Liver (tissue), 9 donors: ENCODE results near the gene TRIP12. TPM values are rescaled to one million over a fixed set of nuclear protein-coding genes. Genes with fewer than 3 reads are reported as not detected.
"Not testable (repeated sequence)": the region's sequence is repeated elsewhere in the genome, so short reads cannot be mapped to it uniquely, and the experiment has no call there.

Experiments used
- DNase-seq: peaks from one replicate; pipeline ENCODE4 v3.0.0-alpha.2; 2017; ENCODE audit warnings: low spot score
- H3K27ac ChIP-seq, 2 donors: one replicate each; pipeline ENCODE4 v1.7.0; 2013; ENCODE audit warnings: inconsistent platforms in 2 of 2, low read length in 2 of 2, control low read depth in 1 of 2, low read depth in 1 of 2, mild to moderate bottlenecking in 1 of 2
- H3K27me3 ChIP-seq, 4 donors: one replicate each; pipeline versions ENCODE4 v1.6.1 to v1.7.0; 2013; ENCODE audit warnings: low read length in 3 of 4, inconsistent platforms in 1 of 4, mild to moderate bottlenecking in 1 of 4, moderate library complexity in 1 of 4; ENCODE audit not compliant: control insufficient read depth in 4 of 4, insufficient read depth in 4 of 4
- H3K36me3 ChIP-seq, 4 donors: one replicate each; pipeline versions ENCODE4 v1.6.1 to v1.7.0; 2013; ENCODE audit warnings: low read length in 3 of 4, mild to moderate bottlenecking in 3 of 4, low read depth in 1 of 4, moderate library complexity in 1 of 4; ENCODE audit not compliant: control insufficient read depth in 4 of 4, insufficient read depth in 3 of 4
- H3K4me1 ChIP-seq, 4 donors: one replicate each; pipeline versions ENCODE4 v1.6.1 to v1.7.0; 2013; ENCODE audit warnings: low read length in 3 of 4, mild to moderate bottlenecking in 3 of 4, moderate library complexity in 1 of 4; ENCODE audit not compliant: control insufficient read depth in 4 of 4, insufficient read depth in 4 of 4
- H3K4me3 ChIP-seq, 3 donors: one replicate each; pipeline versions ENCODE4 v1.6.1 to v1.7.0; 2013; ENCODE audit warnings: low read length in 3 of 3, control low read depth in 1 of 3, low read depth in 1 of 3, mild to moderate bottlenecking in 1 of 3
- H3K9ac ChIP-seq, 2 donors: one replicate each; pipeline ENCODE4 v1.7.0; 2013; ENCODE audit warnings: low read length in 2 of 2, mild to moderate bottlenecking in 2 of 2, moderate library complexity in 2 of 2, control low read depth in 1 of 2, low read depth in 1 of 2
- H3K9me3 ChIP-seq, 4 donors: one replicate each; pipeline versions ENCODE4 v1.6.1 to v1.7.0; 2013; ENCODE audit warnings: low read length in 3 of 4; ENCODE audit not compliant: control insufficient read depth in 4 of 4
- ATF3 ChIP-seq: IDR thresholded peaks from 2 replicates; pipeline ENCODE4 v1.6.1; 2016; ENCODE audit warnings: antibody characterized with exemption
- EGR1 ChIP-seq, 2 donors: IDR thresholded peaks; 2 replicates each; pipeline ENCODE4 v1.6.1; 2016 to 2018; ENCODE audit warnings: antibody characterized with exemption in 2 of 2, low read depth in 2 of 2
- FOXA1 ChIP-seq: IDR thresholded peaks from 2 replicates; pipeline ENCODE4 v1.6.1; 2016; ENCODE audit warnings: antibody characterized with exemption
- FOXA2 ChIP-seq: IDR thresholded peaks from 2 replicates; pipeline ENCODE4 v1.6.1; 2016; ENCODE audit warnings: antibody characterized with exemption
- GABPA ChIP-seq, 2 donors: IDR thresholded peaks in 1 of 2; conservative IDR thresholded peaks in 1 of 2; 2 replicates each; pipeline ENCODE4 v1.6.1; 2016; ENCODE audit warnings: antibody characterized with exemption in 2 of 2, mild to moderate bottlenecking in 1 of 2, moderate library complexity in 1 of 2
- HNF4A ChIP-seq, 2 donors: conservative IDR thresholded peaks; 2 replicates each; pipeline ENCODE4 v1.6.1; 2016; ENCODE audit warnings: antibody characterized with exemption in 2 of 2, mild to moderate bottlenecking in 2 of 2
- HNF4G ChIP-seq: IDR thresholded peaks from 2 replicates; pipeline ENCODE4 v1.6.1; 2016; ENCODE audit warnings: antibody characterized with exemption
- JUND ChIP-seq, 2 donors: IDR thresholded peaks; 2 replicates each; pipeline ENCODE4 v1.6.1; 2016; ENCODE audit warnings: antibody characterized with exemption in 2 of 2
- NR2F2 ChIP-seq: IDR thresholded peaks from 2 replicates; pipeline ENCODE4 v1.6.1; 2016; ENCODE audit warnings: antibody characterized with exemption
- RAD21 ChIP-seq, 2 donors: IDR thresholded peaks; 2 replicates each; pipeline ENCODE4 v1.6.1; 2016; ENCODE audit warnings: antibody characterized with exemption in 2 of 2, mild to moderate bottlenecking in 2 of 2
- RXRA ChIP-seq, 2 donors: IDR thresholded peaks; 2 replicates each; pipeline ENCODE4 v1.6.1; 2017 to 2018; ENCODE audit warnings: antibody characterized with exemption in 2 of 2, mild to moderate bottlenecking in 1 of 2
- SP1 ChIP-seq: IDR thresholded peaks from 2 replicates; pipeline ENCODE4 v1.6.1; 2018; ENCODE audit warnings: antibody characterized with exemption, mild to moderate bottlenecking
- TAF1 ChIP-seq: conservative IDR thresholded peaks from 2 replicates; pipeline ENCODE4 v1.6.1; 2016; ENCODE audit warnings: antibody characterized with exemption, mild to moderate bottlenecking
- YY1 ChIP-seq: IDR thresholded peaks from 2 replicates; pipeline ENCODE4 v1.6.1; 2016; ENCODE audit warnings: antibody characterized with exemption, mild to moderate bottlenecking
- ZBTB33 ChIP-seq: IDR thresholded peaks from 2 replicates; pipeline ENCODE4 v1.6.1; 2016; ENCODE audit warnings: antibody characterized with exemption
- WGBS: extraction: QIAGEN DNeasy Blood & Tissue Kit; methylation state at CpG from one replicate; pipeline ENCODE4 v1.1.7; 2013; 5-methylcytosine and 5-hydroxymethylcytosine counted together
- polyA plus RNA-seq, 2 donors: library from polyadenylated mRNA; stranded (reverse) in 1 of 2; unstranded in 1 of 2; fragments of 200-250 nt in 1 of 2; fragments of >200 nt in 1 of 2; fragmentation: Nextera tagmentation in 1 of 2; extraction: Ambion mirVana in 1 of 2; gene quantifications; one replicate each; pipeline versions ENCODE4 v1.2.1 to v1.2.3, GENCODE V29; 2013 to 2015
- total RNA-seq, 2 donors: library from RNA; depleted of rRNA; stranded (reverse); fragments of >200 nt; gene quantifications; one replicate each; pipeline ENCODE4 v1.2.3, GENCODE V29; 2014
- TF ChIP-seq, protein P1 (sequence below): IDR thresholded peaks from 2 replicates; pipeline ENCODE4 v1.6.1; 2016; ENCODE audit warnings: antibody characterized with exemption
- TF ChIP-seq, protein P2 (sequence below): fragments of 150-350 bp; IDR thresholded peaks from 2 replicates; pipeline ENCODE4 v1.5.1; 2017; ENCODE audit warnings: improper control_type of control experiment, low read depth, low read length; ENCODE audit not compliant: missing input control
- donor health status: healthy.
- donor health status: healthy.
- donor health status: healthy.
- donor health status: healthy.
- donor health status: healthy.

TRIP12 gene
- total and polyA plus RNA-seq, 4 donors = 13.9 to 128 (median 67.4) TPM

DNA sequence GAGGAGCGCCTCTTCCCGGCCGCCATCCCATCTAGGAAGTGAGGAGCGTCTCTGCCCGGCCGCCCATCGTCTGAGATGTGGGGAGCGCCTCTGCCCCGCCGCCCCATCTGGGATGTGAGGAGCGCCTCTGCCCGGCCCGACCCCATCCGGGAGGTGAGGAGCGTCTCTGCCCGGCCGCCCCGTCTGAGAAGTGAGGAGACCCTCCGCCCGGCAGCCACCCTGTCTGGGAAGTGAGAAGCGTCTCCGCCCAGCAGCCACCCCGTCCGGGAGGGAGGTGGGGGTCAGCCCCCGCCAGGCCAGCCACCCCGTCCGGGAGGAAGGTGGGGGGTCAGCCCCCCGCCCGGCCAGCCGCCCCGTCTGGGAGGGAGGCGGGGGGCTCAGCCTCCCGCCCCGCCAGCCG, 179.1 kb downstream of the TRIP12 start:
- H3K27me3 ChIP-seq, H3K4me3 ChIP-seq, H3K9ac ChIP-seq, H3K36me3 ChIP-seq, H3K4me1 ChIP-seq, H3K9me3 ChIP-seq, DNase-seq, H3K27ac ChIP-seq: not testable (repeated sequence)
- 97% methylated on average over 31 of the region's 35 CpGs for WGBS

- Histone ChIP-seq H3K27me3 (no peaks in the 10 kb centered on the region), H3K4me1 (no peaks in the 10 kb centered on the region), H3K36me3 (no peaks in the 10 kb centered on the region), H3K9me3 (no peaks in the 10 kb centered on the region), H3K4me3 (no peak overlapping the region), H3K27ac (no peak overlapping the region), H3K9ac (no peak overlapping the region)
- 89% methylated on average over 4 of the region's 4 CpGs for WGBS
- DNase-seq = no peak
- TF ChIP-seq YY1 (no peak), ATF3 (no peak), HNF4A (conservative IDR thresholded peaks at IDR 0.05) (no peak), JUND (IDR thresholded peaks at IDR 0.05) (no peak), FOXA2 (no peak), HNF4G (no peak), NR2F2 (no peak), RAD21 (IDR thresholded peaks at IDR 0.05) (no peak), SP1 (no peak), ZBTB33 (no peak)
- TF ChIP-seq, protein P1, sequence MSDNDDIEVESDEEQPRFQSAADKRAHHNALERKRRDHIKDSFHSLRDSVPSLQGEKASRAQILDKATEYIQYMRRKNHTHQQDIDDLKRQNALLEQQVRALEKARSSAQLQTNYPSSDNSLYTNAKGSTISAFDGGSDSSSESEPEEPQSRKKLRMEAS = no peak
- TF ChIP-seq, protein P2, sequence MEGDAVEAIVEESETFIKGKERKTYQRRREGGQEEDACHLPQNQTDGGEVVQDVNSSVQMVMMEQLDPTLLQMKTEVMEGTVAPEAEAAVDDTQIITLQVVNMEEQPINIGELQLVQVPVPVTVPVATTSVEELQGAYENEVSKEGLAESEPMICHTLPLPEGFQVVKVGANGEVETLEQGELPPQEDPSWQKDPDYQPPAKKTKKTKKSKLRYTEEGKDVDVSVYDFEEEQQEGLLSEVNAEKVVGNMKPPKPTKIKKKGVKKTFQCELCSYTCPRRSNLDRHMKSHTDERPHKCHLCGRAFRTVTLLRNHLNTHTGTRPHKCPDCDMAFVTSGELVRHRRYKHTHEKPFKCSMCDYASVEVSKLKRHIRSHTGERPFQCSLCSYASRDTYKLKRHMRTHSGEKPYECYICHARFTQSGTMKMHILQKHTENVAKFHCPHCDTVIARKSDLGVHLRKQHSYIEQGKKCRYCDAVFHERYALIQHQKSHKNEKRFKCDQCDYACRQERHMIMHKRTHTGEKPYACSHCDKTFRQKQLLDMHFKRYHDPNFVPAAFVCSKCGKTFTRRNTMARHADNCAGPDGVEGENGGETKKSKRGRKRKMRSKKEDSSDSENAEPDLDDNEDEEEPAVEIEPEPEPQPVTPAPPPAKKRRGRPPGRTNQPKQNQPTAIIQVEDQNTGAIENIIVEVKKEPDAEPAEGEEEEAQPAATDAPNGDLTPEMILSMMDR = no peak
These were observed 181.5 kb downstream of the TRIP12 start for GRCh38 chr2:229740279-229740678.

- DNase-seq = no peak
- H3K27me3 ChIP-seq = no peaks in the 10 kb centered on the region
- TF ChIP-seq, protein P2 = no peak
- no peak for TF ChIP-seq ATF3
- no peak for TF ChIP-seq SP1
- no peak for TF ChIP-seq NR2F2
- TF ChIP-seq JUND (IDR thresholded peaks at IDR 0.05) = no peak
- TF ChIP-seq RAD21 (IDR thresholded peaks at IDR 0.05) = no peak
- TF ChIP-seq, protein P1 = no peak
- no peak for TF ChIP-seq FOXA2
- TF ChIP-seq HNF4G = no peak
- no peak for TF ChIP-seq RXRA (IDR thresholded peaks at IDR 0.05)
- no peak for TF ChIP-seq TAF1
- no peak for TF ChIP-seq HNF4A (conservative IDR thresholded peaks at IDR 0.05)
- TF ChIP-seq EGR1 (IDR thresholded peaks at IDR 0.05; ENCODE audit: low read depth in 2 of 2) = no peak
- TF ChIP-seq ZBTB33 = no peak
- TF ChIP-seq YY1 = no peak
- TF ChIP-seq FOXA1 = no peak
- TF ChIP-seq GABPA (IDR thresholded peaks at IDR 0.05 in 1 of 2, conservative IDR thresholded peaks at IDR 0.05 in 1 of 2) = no peak
These were observed 183.7 kb downstream of the TRIP12 start for GRCh38 chr2:229738024-229738625.

More at GRCh38 chr2:229738024-229738625, 183.7 kb downstream of the TRIP12 start:
- 86% methylated on average over 3 of the region's 3 CpGs for WGBS
- Histone ChIP-seq H3K4me1 (no peaks in the 10 kb centered on the region), H3K9me3 (no peaks in the 10 kb centered on the region), H3K27ac (no peak overlapping the region), H3K9ac (no peak overlapping the region), H3K36me3 (no peaks in the 10 kb centered on the region), H3K4me3 (no peak overlapping the region)
